GM18507 (cell line): ENCODE results near the gene KRT26.
"Not testable (repeated sequence)": the region's sequence is repeated elsewhere in the genome, so short reads cannot be mapped to it uniquely, and the experiment has no call there.

Experiments used
- DNase-seq: peaks from one replicate; pipeline ENCODE4 v3.0.0; 2011; ENCODE audit warnings: low read depth; ENCODE audit not compliant: insufficient read length; ENCODE audit errors: extremely low spot score
- FAIRE-seq: peaks from 2 replicates; lab custom pipeline; 2011; peaks lifted over from hg19 to GRCh38; lab: Jason Lieb, UNC

KRT26 gene

GRCh38 chr17:40795019-40795667, 23.1 kb upstream of the KRT26 start:
- FAIRE-seq, result no peak
- DNase-seq, result no peak

GRCh38 chr17:40794466-40794865, 22.5 kb upstream of the KRT26 start:
- DNase-seq, result no peak

GRCh38 chr17:40793832-40794231, 21.8 kb upstream of the KRT26 start:
- no peak for DNase-seq
- FAIRE-seq, result no peak

More at GRCh38 chr17:40794466-40794865, 22.5 kb upstream of the KRT26 start:
- FAIRE-seq, result no peak

- DNase-seq (no peak), FAIRE-seq (no peak)
These were observed 19.9 kb upstream of the KRT26 start for GRCh38 chr17:40791787-40792436.

- no peak for FAIRE-seq
- DNase-seq, result no peak
These were observed 19.1 kb upstream of the KRT26 start for GRCh38 chr17:40791111-40791510.

GRCh38 chr17:40782450-40782849, 10.4 kb upstream of the KRT26 start, which contains the start of gene KRT27:
Gene KRT27, minus strand, starts transcription at chr17:40782550. Its CDS starts 57 bp downstream, at chr17:40782493.
- DNase-seq, result no peak
- FAIRE-seq, result no peak

- DNase-seq (no peak), FAIRE-seq (no peak)
These were observed 7.3 kb upstream of the KRT26 start for GRCh38 chr17:40779181-40779909.

GRCh38 chr17:40778461-40778860, 6.5 kb upstream of the KRT26 start:
- no peak for DNase-seq
- no peak for FAIRE-seq

GRCh38 chr17:40777971-40778370, 6.0 kb upstream of the KRT26 start:
- FAIRE-seq (no peak), DNase-seq (no peak)

GRCh38 chr17:40777459-40777858, 5.5 kb upstream of the KRT26 start:
- no peak for DNase-seq
- FAIRE-seq, result no peak

- DNase-seq, result no peak
- no peak for FAIRE-seq
These were observed 3.9 kb upstream of the KRT26 start for GRCh38 chr17:40775945-40776344.

GRCh38 chr17:40765657-40766056, 6.3 kb downstream of the KRT26 start:
- FAIRE-seq, result no peak

GRCh38 chr17:40763752-40764151, 8.2 kb downstream of the KRT26 start:
- DNase-seq, result no peak
- no peak for FAIRE-seq

More at GRCh38 chr17:40765657-40766056, 6.3 kb downstream of the KRT26 start:
- no peak for DNase-seq

GRCh38 chr17:40760105-40761016, 11.6 kb downstream of the KRT26 start:
- FAIRE-seq (no peak), DNase-seq (no peak)

GRCh38 chr17:40755231-40755630, 16.8 kb downstream of the KRT26 start, which contains the start of gene KRT25:
Gene KRT25, minus strand, starts transcription at chr17:40755331. Its CDS starts 60 bp downstream, at chr17:40755271.
- DNase-seq, result no peak
- no peak for FAIRE-seq

- DNase-seq (no peak), FAIRE-seq (no peak)
These were observed 18.2 kb downstream of the KRT26 start for GRCh38 chr17:40753804-40754203.

- DNase-seq, result no peak
- no peak for FAIRE-seq
These were observed 20.9 kb downstream of the KRT26 start for GRCh38 chr17:40751065-40751464.

- no peak for FAIRE-seq
- no peak for DNase-seq
These were observed 21.6 kb downstream of the KRT26 start for GRCh38 chr17:40750391-40750790.

- FAIRE-seq, DNase-seq: not testable (repeated sequence)
These were observed 23.3 kb downstream of the KRT26 start for GRCh38 chr17:40748666-40749065.
